BJ (cell line): ENCODE measurements around the gene SETD1A. TPM values are rescaled to one million over a fixed set of nuclear protein-coding genes. Genes with fewer than 3 reads are reported as not detected.
A peak's percentile ranks its signal among the peaks of the same experiment; 100 is the strongest.

Experiments
- CTCF ChIA-PET: fragments of 350-600 bp; formaldehyde crosslinking; extraction: SDS; loops from one replicate; lab custom pipeline; 2021; ENCODE audit warnings: antibody characterized with exemption, inconsistent platforms; lab: Yijun Ruan, JAX
- POLR2A ChIA-PET: fragments of 300-600 bp; sonication (Branson Sonifier 250); formaldehyde crosslinking; extraction: SDS; loops from one replicate; lab custom pipeline; 2021; ENCODE audit warnings: antibody characterized with exemption; lab: Charles Lee
- DNase-seq: peaks from one replicate; pipeline ENCODE4 v3.0.0-alpha.2; 2011; ENCODE audit warnings: low read depth
- H3K27me3 ChIP-seq: 2 replicates; pipeline ENCODE4 v1.6.0; 2011; ENCODE audit warnings: low read length; ENCODE audit not compliant: control insufficient read depth, insufficient read depth
- H3K36me3 ChIP-seq: 2 replicates; pipeline ENCODE4 v1.5.1; 2011; ENCODE audit warnings: low read length; ENCODE audit not compliant: control insufficient read depth, insufficient read depth
- H3K4me3 ChIP-seq: 2 replicates; pipeline ENCODE4 v1.5.1; 2011; ENCODE audit warnings: low read depth, mild to moderate bottlenecking, control low read depth, low read length
- polyA minus RNA-seq: library from RNA; depleted of rRNA, polyadenylated mRNA; stranded (reverse); fragments of >200 nt; gene quantifications from 2 replicates; pipeline ENCODE4 v1.2.3, GENCODE V29; 2011; rRNA and poly(A)+ RNA removed
- polyA plus RNA-seq: library from polyadenylated mRNA; depleted of rRNA; stranded (reverse); fragments of >200 nt; gene quantifications from 2 replicates; pipeline ENCODE4 v1.2.3, GENCODE V29; 2011; rRNA removed
- TF ChIP-seq, protein P1 (sequence below): IDR thresholded peaks from 2 replicates; pipeline ENCODE4 v1.5.1; 2011; ENCODE audit warnings: low read depth, mild to moderate bottlenecking, control low read depth, inconsistent platforms, low read length, moderate library complexity; ENCODE audit not compliant: insufficient read depth

Gene SETD1A
- polyA plus RNA-seq (0.96 and 1.4 TPM in 2 replicates), polyA minus RNA-seq (3.1 TPM in 2 replicates)

DNA sequence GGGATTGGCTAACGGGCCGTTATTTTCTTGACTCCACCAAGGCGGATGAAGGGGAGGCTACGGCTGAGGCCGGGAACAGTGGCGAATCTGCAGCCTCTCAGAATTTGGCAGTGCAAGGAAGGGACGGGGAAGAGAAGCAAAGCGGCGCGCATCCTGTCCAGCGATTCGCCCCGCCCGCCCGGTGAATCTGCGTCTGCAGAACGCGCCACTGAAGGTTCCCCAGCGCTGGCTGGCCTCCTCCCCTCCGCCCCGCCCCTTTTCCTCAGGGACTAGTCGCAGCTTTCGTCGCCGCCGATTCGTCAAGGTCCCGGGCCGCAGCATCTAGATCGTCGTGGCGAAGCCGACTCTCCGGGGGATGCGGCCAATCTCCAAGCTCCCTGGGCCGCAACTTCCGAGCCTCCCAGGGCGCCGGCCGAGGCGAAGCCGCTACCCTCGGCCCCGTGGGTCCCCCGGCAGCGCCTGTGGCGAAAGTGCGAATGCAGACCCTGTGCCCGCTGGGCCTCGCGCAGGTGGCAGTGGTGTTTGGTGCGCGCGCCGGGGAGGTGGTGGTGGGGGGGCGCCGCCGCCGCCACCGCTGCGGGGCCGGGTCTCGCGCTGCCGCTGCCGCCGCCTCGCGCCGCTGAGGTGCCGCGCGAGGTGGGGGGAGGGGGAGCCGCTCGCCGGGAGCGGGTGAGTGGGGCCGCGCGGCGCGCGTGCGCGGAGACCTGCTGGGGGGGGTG, at the start of gene SETD1A:
SETD1A (plus strand) TSS at position 299 of the 719 bp plus-strand sequence. CDS start 978 bp downstream, outside the sequence.
- TF ChIP-seq, protein P1, sequence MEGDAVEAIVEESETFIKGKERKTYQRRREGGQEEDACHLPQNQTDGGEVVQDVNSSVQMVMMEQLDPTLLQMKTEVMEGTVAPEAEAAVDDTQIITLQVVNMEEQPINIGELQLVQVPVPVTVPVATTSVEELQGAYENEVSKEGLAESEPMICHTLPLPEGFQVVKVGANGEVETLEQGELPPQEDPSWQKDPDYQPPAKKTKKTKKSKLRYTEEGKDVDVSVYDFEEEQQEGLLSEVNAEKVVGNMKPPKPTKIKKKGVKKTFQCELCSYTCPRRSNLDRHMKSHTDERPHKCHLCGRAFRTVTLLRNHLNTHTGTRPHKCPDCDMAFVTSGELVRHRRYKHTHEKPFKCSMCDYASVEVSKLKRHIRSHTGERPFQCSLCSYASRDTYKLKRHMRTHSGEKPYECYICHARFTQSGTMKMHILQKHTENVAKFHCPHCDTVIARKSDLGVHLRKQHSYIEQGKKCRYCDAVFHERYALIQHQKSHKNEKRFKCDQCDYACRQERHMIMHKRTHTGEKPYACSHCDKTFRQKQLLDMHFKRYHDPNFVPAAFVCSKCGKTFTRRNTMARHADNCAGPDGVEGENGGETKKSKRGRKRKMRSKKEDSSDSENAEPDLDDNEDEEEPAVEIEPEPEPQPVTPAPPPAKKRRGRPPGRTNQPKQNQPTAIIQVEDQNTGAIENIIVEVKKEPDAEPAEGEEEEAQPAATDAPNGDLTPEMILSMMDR, result no peak
- no peak for DNase-seq
- H3K4me3 ChIP-seq, result peak within 1 kb of the TSS; percentile 84
- H3K36me3 ChIP-seq, result peaks cover 16% of the 10 kb centered on the region
- ChIA-PET POLR2A (no interaction called here), CTCF (interaction anchor here (1.1 kb wide), 1 partner anchor 117 kb away, joined by 3 read pairs; the partner anchor contains the start of genes ZNF646 and ZNF668)
- no peaks in the 10 kb centered on the region for H3K27me3 ChIP-seq

DNA sequence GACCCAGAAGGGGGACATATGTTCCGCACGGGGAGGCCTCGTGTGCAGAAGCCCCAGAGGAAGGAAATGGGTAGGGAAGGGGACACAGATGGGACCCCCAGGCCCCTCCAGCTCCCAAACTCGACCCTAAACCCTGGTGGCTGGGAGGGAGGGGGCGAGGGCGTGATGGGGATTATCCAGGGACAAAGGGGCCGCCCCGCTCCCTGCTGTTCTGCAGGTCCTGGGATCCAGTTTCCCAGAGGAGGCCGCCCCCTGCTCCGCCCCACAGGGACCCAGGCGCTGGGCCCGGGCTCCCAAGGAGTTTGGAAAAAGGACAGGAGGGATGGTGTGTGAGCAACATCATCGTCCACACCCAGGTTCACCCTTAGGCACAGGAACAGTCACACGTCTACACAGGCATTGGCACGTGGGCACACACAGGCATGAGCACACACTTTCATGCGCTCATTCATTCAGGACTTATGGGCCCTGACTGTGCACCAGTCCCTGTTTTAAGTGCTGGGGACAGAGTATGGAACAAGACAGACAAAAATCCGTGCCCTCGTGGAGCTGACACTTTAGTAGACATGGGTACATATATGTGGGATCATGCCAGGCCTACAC, 47.0 kb upstream of the SETD1A start:
- no peak for DNase-seq
- Histone ChIP-seq H3K27me3 (no peaks in the 10 kb centered on the region), H3K4me3 (no peak overlapping the region), H3K36me3 (no peaks in the 10 kb centered on the region)
- TF ChIP-seq, protein P1, result no peak
- POLR2A ChIA-PET, result no interaction called here
- CTCF ChIA-PET, result no interaction called here

DNA sequence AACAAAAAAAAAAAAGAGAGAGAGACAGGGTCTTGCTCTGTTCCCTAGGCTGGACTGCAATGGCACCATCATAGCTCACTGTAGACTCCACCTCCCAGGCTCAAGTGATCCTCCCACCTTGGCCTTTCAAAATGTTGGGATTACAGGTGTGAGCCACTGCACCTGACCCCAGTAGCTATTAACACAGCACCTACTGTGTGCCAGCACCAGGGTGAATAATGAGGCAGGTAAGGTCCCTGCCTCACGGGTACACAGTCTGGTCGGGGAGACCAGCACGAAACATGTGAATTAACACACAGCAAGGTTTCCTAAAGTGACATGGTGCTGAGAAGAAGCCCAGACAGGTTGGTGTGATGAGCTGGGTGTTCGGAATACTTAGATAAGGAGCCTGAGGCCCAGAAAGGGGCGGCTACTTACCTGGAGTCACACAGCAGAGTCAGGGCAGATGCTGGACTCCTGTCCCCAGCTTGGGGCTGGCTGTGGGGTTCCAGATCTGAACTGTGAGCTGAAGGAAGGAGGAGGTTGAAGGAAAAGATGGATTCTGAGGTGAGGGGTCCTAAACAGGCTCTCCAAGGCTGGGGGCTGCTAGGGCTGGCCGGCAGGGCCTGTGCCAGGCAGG, 44.7 kb upstream of the SETD1A start:
- no peaks in the 10 kb centered on the region for H3K36me3 ChIP-seq
- no peak for DNase-seq
- POLR2A ChIA-PET, result no interaction called here
- no peaks in the 10 kb centered on the region for H3K27me3 ChIP-seq
- TF ChIP-seq, protein P1, result no peak
- CTCF ChIA-PET, result interaction anchor here (1.2 to 2.9 kb wide), 2 partner anchors 11 to 68 kb away, joined by 5 to 13 read pairs; no protein-coding TSS in a partner anchor
- no peak overlapping the region for H3K4me3 ChIP-seq

DNA sequence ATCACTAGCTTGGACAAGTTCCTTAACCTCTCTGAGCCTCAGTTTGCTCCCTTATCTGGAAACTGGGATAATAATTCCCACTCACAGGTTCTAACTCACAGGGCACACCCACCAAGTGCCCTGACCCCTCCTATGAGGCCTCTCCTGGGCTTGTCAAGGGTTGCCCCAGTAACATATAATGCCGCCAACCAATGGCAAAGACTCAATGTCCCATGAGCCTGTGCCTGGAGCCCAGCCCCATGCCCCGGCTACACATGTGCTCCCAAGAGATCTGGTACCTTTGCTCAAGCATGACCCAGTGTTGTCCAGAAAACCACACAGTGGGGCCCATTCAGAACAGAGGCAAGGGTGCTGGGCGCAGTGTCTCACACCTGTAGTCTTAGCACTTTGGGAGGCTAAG, 42.7 kb upstream of the SETD1A start:
- ChIA-PET POLR2A (no interaction called here), CTCF (interaction anchor here (2.9 kb wide), 1 partner anchor 13 kb away, joined by 13 read pairs; no protein-coding TSS in a partner anchor)

More for the DNA sequence above, 42.7 kb upstream of the SETD1A start:
- Histone ChIP-seq H3K36me3 (no peaks in the 10 kb centered on the region), H3K27me3 (no peaks in the 10 kb centered on the region), H3K4me3 (no peak overlapping the region)
- TF ChIP-seq, protein P1, result no peak
- DNase-seq, result no peak
